Left ventricle myocardium inferior (tissue), 1 donor: ENCODE results near the gene KATNA1. TPM values are rescaled to one million over a fixed set of nuclear protein-coding genes. Genes with fewer than 3 reads are reported as not detected.
"Not testable (repeated sequence)": the region's sequence is repeated elsewhere in the genome, so short reads cannot be mapped to it uniquely, and the experiment has no call there.

Experiments used
- DNase-seq: peaks from one replicate; pipeline ENCODE4 v3.0.0-alpha.2; 2020
- H3K27ac ChIP-seq: fragments of 200-600 bp; replicated peaks from 2 replicates; pipeline ENCODE4 v1.8.0; 2021
- H3K27me3 ChIP-seq: fragments of 200-600 bp; 2 replicates; pipeline ENCODE4 v1.8.0; 2021; ENCODE audit warnings: low read depth
- H3K36me3 ChIP-seq: fragments of 200-600 bp; 2 replicates; pipeline ENCODE4 v1.8.0; 2021
- H3K4me1 ChIP-seq: fragments of 200-600 bp; 2 replicates; pipeline ENCODE4 v1.8.0; 2021
- H3K4me3 ChIP-seq: fragments of 200-600 bp; 2 replicates; pipeline ENCODE4 v1.8.0; 2021; ENCODE audit warnings: mild to moderate bottlenecking, moderate library complexity
- H3K9me3 ChIP-seq: fragments of 200-600 bp; replicated peaks from 2 replicates; pipeline ENCODE4 v1.8.0; 2021
- intact Hi-C: fragments of 100-400 bp; cut with micrococcal nuclease; formaldehyde crosslinking; loops from one replicate; pipeline ENCODE4 v1.11.0; 2022
- total RNA-seq: library from RNA; stranded (reverse); fragmentation: NEBNext Ultra II Directional; extraction: Animal tissue kit (Norgen Biotek cat#: 25700); gene quantifications from one replicate; pipeline ENCODE4 v1.2.1, GENCODE V29; 2021
- TF ChIP-seq, protein P1 (sequence below): fragments of 200-600 bp; IDR thresholded peaks from 2 replicates; pipeline ENCODE4 v1.8.0; 2021; ENCODE audit warnings: antibody characterized with exemption, mild to moderate bottlenecking, borderline replicate concordance
- donor health status: DM: no; HTN: yes; CAD: no; lungs with severe emphysema.

Gene KATNA1
- total RNA-seq, 1 donor from 2014 or later: 11.6 TPM

DNA sequence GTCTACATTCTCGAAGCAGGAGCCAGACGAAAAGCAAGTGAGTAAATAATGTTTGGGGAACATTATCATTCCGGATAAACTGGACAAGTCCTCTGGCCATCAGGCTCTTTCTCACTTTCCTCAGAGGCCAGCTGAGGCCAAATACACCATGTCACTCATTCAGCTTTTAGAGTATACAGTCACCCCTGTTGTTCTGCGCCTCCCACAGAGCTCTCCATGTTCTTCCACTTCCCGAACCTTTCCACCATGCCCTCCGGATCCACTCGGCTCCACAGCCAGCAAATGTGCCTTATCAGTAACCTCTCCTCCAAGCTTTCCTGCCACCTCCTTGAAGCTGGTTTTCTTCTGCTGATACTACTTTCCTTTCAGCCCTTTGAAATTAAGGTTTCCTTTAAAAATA, 37.7 kb upstream of the KATNA1 start:
- TF ChIP-seq, protein P1, sequence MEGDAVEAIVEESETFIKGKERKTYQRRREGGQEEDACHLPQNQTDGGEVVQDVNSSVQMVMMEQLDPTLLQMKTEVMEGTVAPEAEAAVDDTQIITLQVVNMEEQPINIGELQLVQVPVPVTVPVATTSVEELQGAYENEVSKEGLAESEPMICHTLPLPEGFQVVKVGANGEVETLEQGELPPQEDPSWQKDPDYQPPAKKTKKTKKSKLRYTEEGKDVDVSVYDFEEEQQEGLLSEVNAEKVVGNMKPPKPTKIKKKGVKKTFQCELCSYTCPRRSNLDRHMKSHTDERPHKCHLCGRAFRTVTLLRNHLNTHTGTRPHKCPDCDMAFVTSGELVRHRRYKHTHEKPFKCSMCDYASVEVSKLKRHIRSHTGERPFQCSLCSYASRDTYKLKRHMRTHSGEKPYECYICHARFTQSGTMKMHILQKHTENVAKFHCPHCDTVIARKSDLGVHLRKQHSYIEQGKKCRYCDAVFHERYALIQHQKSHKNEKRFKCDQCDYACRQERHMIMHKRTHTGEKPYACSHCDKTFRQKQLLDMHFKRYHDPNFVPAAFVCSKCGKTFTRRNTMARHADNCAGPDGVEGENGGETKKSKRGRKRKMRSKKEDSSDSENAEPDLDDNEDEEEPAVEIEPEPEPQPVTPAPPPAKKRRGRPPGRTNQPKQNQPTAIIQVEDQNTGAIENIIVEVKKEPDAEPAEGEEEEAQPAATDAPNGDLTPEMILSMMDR: no peak
- H3K36me3 ChIP-seq: peaks cover 46% of the 10 kb centered on the region
- DNase-seq: no peak
- intact Hi-C loops: no loop called here
- H3K27me3 ChIP-seq: no peaks in the 10 kb centered on the region
- peaks cover 32% of the 10 kb centered on the region for H3K4me1 ChIP-seq
- no peaks in the 10 kb centered on the region for H3K9me3 ChIP-seq
- no peak overlapping the region for H3K4me3 ChIP-seq
- H3K27ac ChIP-seq: peak overlapping the region; percentile 9

DNA sequence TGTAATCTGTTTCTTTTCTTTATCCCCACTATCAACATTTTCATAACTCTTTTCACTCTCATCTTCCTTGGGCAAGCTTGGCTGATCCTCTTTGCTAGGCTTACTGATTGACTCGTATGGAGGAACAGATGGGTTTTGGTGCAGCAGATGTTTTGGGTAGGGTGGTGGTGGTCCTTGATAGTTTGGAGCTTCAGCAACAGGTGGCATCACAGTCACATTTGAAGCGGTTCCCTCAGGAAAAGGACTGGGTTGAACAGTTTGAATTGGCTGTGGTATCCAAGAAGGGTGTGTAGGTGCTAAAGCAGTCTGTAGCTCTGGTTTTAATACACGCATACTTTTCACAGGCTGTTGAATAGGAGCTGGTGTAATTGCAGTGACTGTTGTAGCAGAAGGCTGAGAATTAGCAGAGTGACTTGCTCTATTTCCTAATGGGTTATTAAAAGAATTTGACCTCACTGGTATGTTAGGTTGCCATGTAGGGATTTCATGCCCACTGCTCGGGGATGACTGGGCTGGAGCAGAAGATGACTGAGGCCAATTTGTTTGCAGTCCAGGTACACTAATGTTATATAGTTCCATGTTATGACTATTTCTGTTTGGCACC, 34.8 kb upstream of the KATNA1 start:
- TF ChIP-seq, protein P1: no peak
- Histone ChIP-seq H3K27ac (peak overlapping the region; percentile 66), H3K27me3 (no peaks in the 10 kb centered on the region), H3K36me3 (peaks cover 56% of the 10 kb centered on the region), H3K4me1 (peaks cover 42% of the 10 kb centered on the region), H3K4me3 (no peak overlapping the region), H3K9me3 (no peaks in the 10 kb centered on the region)
- intact Hi-C loops: no loop called here
- no peak for DNase-seq

DNA sequence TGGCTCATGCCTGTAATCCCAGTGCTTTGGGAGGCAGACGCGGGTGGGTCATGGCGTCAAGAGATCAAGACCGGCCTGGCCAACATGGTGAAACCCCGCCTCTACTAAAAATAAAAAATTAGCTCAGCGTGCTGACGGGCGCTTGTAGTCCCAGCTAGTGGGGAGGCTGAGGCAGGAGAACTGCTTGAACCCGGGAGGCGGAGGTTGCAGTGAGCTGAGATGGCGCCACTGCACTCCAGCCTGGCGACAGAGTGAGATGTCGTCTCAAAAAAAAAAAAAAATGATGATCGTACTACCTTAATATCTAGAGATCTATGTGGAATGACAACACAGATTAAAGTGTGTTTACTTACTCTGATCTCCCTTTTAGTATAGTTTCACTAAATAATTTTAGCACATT, 33.3 kb upstream of the KATNA1 start:
- H3K4me3 ChIP-seq, H3K27me3 ChIP-seq, H3K9me3 ChIP-seq, intact Hi-C loops, DNase-seq: not testable (repeated sequence)
- Histone ChIP-seq H3K4me1 (peaks cover 42% of the 10 kb centered on the region), H3K27ac (peak overlapping the region; percentile 30), H3K36me3 (peaks cover 60% of the 10 kb centered on the region)

DNA sequence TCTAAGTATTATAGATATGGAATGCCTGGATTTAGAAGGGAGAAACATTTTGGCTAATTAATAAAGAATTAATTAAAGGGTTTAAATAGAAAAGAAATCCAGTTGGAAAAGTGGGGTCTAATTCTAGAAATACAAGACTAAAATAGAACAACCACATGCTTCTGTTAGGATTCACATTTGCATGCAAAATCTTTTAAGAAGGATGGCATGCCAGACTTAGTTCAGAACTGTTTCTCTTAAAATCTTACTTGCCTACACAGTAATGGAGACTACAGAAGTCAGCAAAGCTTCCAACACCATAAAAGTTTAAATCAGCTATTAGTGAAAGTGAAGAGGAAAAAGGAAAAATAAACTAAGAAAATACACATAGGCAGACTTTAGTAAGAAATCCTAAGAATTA, 32.7 kb upstream of the KATNA1 start:
- TF ChIP-seq, protein P1: no peak
- no peaks in the 10 kb centered on the region for H3K9me3 ChIP-seq
- DNase-seq: no peak

DNA sequence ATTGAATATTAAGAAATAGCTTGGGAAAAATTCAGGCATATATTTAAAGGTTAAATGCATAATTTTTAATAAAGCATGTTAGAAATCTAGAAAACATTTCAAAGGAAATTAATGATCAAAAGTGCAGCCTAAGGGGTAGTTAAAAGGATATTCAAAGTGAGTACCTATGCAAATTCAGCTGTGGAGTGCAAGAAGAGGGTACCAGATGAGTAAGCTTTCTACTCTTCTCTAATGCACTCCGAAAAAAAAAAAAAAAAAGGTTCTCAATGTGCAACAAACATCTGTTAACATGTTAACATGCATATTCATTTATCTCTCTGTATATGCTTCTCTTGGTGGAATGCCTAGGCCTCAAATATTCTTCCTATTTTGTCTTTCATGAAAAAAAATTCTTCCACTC, 32.0 kb upstream of the KATNA1 start:
- Histone ChIP-seq H3K27ac (peak overlapping the region; percentile 30), H3K4me3 (no peak overlapping the region), H3K36me3 (peaks cover 73% of the 10 kb centered on the region), H3K27me3 (no peaks in the 10 kb centered on the region), H3K9me3 (no peaks in the 10 kb centered on the region), H3K4me1 (peaks cover 35% of the 10 kb centered on the region)
- TF ChIP-seq, protein P1: no peak
- DNase-seq: no peak
- intact Hi-C loops: no loop called here

More for the DNA sequence above, 32.7 kb upstream of the KATNA1 start:
- intact Hi-C loops: no loop called here
- Histone ChIP-seq H3K27ac (peak overlapping the region; percentile 30), H3K4me3 (no peak overlapping the region), H3K27me3 (no peaks in the 10 kb centered on the region), H3K4me1 (peaks cover 37% of the 10 kb centered on the region), H3K36me3 (peaks cover 66% of the 10 kb centered on the region)

DNA sequence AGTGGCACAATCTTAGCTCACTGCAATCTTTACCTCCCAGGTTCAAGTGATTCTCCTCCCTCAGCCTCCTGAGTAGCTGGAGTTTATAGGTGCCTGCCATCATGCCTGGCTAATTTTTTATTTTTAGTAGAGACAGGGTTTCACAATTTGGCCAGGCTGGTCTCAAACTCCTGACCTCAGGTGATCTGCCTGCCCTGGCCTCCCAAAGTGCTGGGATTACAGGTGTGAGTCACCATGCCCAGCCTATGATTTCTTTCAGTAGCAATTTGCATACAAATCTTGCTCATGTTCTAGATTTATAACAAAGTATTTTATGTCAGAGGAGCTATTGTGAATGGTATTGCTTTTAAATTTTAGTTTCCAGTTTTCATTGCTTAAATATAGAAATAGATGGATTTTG, 23.8 kb upstream of the KATNA1 start:
- H3K27me3 ChIP-seq, H3K9me3 ChIP-seq, intact Hi-C loops, H3K27ac ChIP-seq, H3K4me1 ChIP-seq, H3K4me3 ChIP-seq, DNase-seq: not testable (repeated sequence)
- H3K36me3 ChIP-seq: peaks cover 84% of the 10 kb centered on the region

DNA sequence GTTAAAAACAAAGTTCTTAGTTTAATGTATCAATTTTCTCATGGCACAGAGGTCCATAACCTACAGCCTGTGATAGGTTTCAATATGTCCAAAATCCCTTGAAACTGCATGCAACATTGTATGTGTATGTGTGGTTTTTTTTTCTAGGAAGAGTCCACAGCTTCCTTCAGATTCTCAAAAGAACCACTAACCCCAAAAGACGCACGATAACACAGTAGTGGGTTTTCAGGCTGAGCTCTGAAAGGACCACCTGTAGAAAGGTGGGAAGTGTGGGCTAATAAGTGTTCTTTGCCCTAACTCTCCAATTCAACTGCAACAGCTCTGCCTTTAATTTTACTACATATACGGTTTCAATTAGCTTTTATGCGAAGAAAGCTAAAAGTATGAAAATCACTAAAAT, 11.5 kb upstream of the KATNA1 start:
- DNase-seq: no peak
- TF ChIP-seq, protein P1: no peak
- Histone ChIP-seq H3K27me3 (no peaks in the 10 kb centered on the region), H3K36me3 (peaks cover 69% of the 10 kb centered on the region), H3K27ac (no peak overlapping the region), H3K4me1 (no peaks in the 10 kb centered on the region), H3K4me3 (no peak overlapping the region), H3K9me3 (no peaks in the 10 kb centered on the region)
- intact Hi-C loops: no loop called here
